H9 (cell line): Measurements from ENCODE around the gene RAB35. TPM values are rescaled to one million over a fixed set of nuclear protein-coding genes. Genes with fewer than 3 reads are reported as not detected.

Experiments
- DNase-seq: peaks from one replicate; pipeline ENCODE4 v3.0.0-alpha.2; 2017
- H2AFZ ChIP-seq: one replicate; pipeline ENCODE4 v1.6.1; 2013; ENCODE audit warnings: mild to moderate bottlenecking, low read length, control low read depth, moderate library complexity
- H2AK5ac ChIP-seq: 2 replicates; pipeline ENCODE4 v1.6.1; 2013; ENCODE audit warnings: low read length, control low read depth, mixed read lengths; ENCODE audit not compliant: insufficient read length
- H2BK120ac ChIP-seq: one replicate; pipeline ENCODE4 v1.6.1; 2013; ENCODE audit warnings: low read depth, mild to moderate bottlenecking, low read length, control low read depth, inconsistent platforms; ENCODE audit not compliant: poor library complexity, severe bottlenecking
- H2BK12ac ChIP-seq: 2 replicates; pipeline ENCODE4 v1.6.1; 2013; ENCODE audit warnings: low read length, control low read depth, mixed read lengths, low read depth; ENCODE audit not compliant: insufficient read length
- H2BK15ac ChIP-seq: 2 replicates; pipeline ENCODE4 v1.6.1; 2013; ENCODE audit warnings: low read depth, low read length, control low read depth
- H2BK20ac ChIP-seq: one replicate; pipeline ENCODE4 v1.6.1; 2013; ENCODE audit warnings: low read depth, mild to moderate bottlenecking, low read length, control low read depth, inconsistent platforms; ENCODE audit not compliant: poor library complexity, severe bottlenecking
- H2BK5ac ChIP-seq: 2 replicates; pipeline ENCODE4 v1.6.1; 2013; ENCODE audit warnings: low read length, control low read depth, mixed read lengths; ENCODE audit not compliant: insufficient read length
- H3K14ac ChIP-seq: 2 replicates; pipeline ENCODE4 v1.6.1; 2013; ENCODE audit warnings: low read length, control low read depth; ENCODE audit not compliant: insufficient read depth
- H3K18ac ChIP-seq: 2 replicates; pipeline ENCODE4 v1.6.1; 2013; ENCODE audit warnings: low read depth, mild to moderate bottlenecking, mixed read lengths, low read length, control low read depth; ENCODE audit not compliant: insufficient read length
- H3K23ac ChIP-seq: 2 replicates; pipeline ENCODE4 v1.6.1; 2013; ENCODE audit warnings: low read length, control low read depth, mixed read lengths, low read depth; ENCODE audit not compliant: insufficient read length
- H3K23me2 ChIP-seq: 2 replicates; pipeline ENCODE4 v1.6.1; 2013; ENCODE audit warnings: low read depth, mild to moderate bottlenecking, mixed read lengths, low read length, control low read depth; ENCODE audit not compliant: insufficient read length, poor library complexity, severe bottlenecking
- H3K27ac ChIP-seq: 2 replicates; pipeline ENCODE4 v1.5.1; 2013; ENCODE audit warnings: low read length, control low read depth, mixed read lengths, low read depth; ENCODE audit not compliant: insufficient read length
- H3K27me3 ChIP-seq: 2 replicates; pipeline ENCODE4 v1.6.1; 2013; ENCODE audit warnings: low read length, control low read depth, inconsistent platforms; ENCODE audit not compliant: insufficient read depth
- H3K4ac ChIP-seq: 2 replicates; pipeline ENCODE4 v1.6.1; 2013; ENCODE audit warnings: low read depth, mild to moderate bottlenecking, control low read depth, inconsistent platforms, low read length, moderate library complexity
- H3K4me1 ChIP-seq: 2 replicates; pipeline ENCODE4 v1.6.1; 2013; ENCODE audit warnings: low read length, control low read depth, inconsistent platforms; ENCODE audit not compliant: insufficient read depth
- H3K4me2 ChIP-seq: 2 replicates; pipeline ENCODE4 v1.6.1; 2013; ENCODE audit warnings: low read length, control low read depth, mixed read lengths; ENCODE audit not compliant: insufficient read length, insufficient read depth
- H3K56ac ChIP-seq: 2 replicates; pipeline ENCODE4 v1.6.1; 2013; ENCODE audit warnings: low read depth, mild to moderate bottlenecking, mixed read lengths, low read length, control low read depth; ENCODE audit not compliant: insufficient read length
- H3K79me1 ChIP-seq: 2 replicates; pipeline ENCODE4 v1.6.1; 2013; ENCODE audit warnings: low read depth, mild to moderate bottlenecking, moderate library complexity, low read length, control low read depth, inconsistent platforms; ENCODE audit not compliant: insufficient read depth, poor library complexity, severe bottlenecking
- H3K79me2 ChIP-seq: 2 replicates; pipeline ENCODE4 v1.6.1; 2013; ENCODE audit warnings: low read length, control low read depth, inconsistent platforms; ENCODE audit not compliant: insufficient read depth
- H3K9ac ChIP-seq: 2 replicates; pipeline ENCODE4 v1.6.1; 2013; ENCODE audit warnings: low read length, control low read depth, mixed read lengths; ENCODE audit not compliant: insufficient read length; ENCODE audit errors: extremely low read depth
- H3K9me3 ChIP-seq: one replicate; pipeline ENCODE4 v1.6.1; 2013; ENCODE audit warnings: low read depth, low read length, inconsistent platforms; ENCODE audit not compliant: control insufficient read depth
- H3T11ph ChIP-seq: one replicate; pipeline ENCODE4 v1.6.1; 2013; ENCODE audit warnings: mild to moderate bottlenecking, low read length, control low read depth, inconsistent platforms
- H4K20me1 ChIP-seq: one replicate; pipeline ENCODE4 v1.6.1; 2013; ENCODE audit not compliant: control insufficient read depth, insufficient read length, insufficient read depth
- H4K5ac ChIP-seq: 2 replicates; pipeline ENCODE4 v1.6.1; 2013; ENCODE audit warnings: low read depth, mild to moderate bottlenecking, mixed read lengths, low read length, control low read depth; ENCODE audit not compliant: insufficient read length
- H4K8ac ChIP-seq: replicated peaks from 2 replicates; pipeline ENCODE4 v1.6.1; 2013; ENCODE audit warnings: low read length, control low read depth, mixed read lengths, low read depth; ENCODE audit not compliant: insufficient read length
- H4K91ac ChIP-seq: 2 replicates; pipeline ENCODE4 v1.6.1; 2013; ENCODE audit warnings: low read depth, mild to moderate bottlenecking, moderate library complexity, mixed read lengths, low read length, control low read depth; ENCODE audit not compliant: insufficient read length
- H3K27ac Mint-ChIP-seq, 3 experiments: 2 replicates in 2 of 3; 3 replicates in 1 of 3; pipeline ENCODE4 v1.8.0; 2020 to 2021; ENCODE audit warnings: mixed read lengths in 3 of 3, mild to moderate bottlenecking in 1 of 3, moderate library complexity in 1 of 3
- H3K27me3 Mint-ChIP-seq: 2 replicates; pipeline ENCODE4 v1.8.0; 2021; ENCODE audit warnings: low read depth, mild to moderate bottlenecking, moderate library complexity, mixed read lengths
- H3K36me3 Mint-ChIP-seq, 3 experiments: 2 replicates in 2 of 3; 3 replicates in 1 of 3; pipeline ENCODE4 v1.8.0; 2020 to 2021; ENCODE audit warnings: low read depth in 3 of 3, mixed read lengths in 3 of 3; ENCODE audit not compliant: insufficient read depth in 1 of 3
- H3K4me1 Mint-ChIP-seq, 2 experiments: 2 replicates each; pipeline ENCODE4 v1.8.0; 2020; ENCODE audit warnings: mixed read lengths in 2 of 2
- H3K4me3 Mint-ChIP-seq, 2 experiments: 2 replicates in 1 of 2; 3 replicates in 1 of 2; pipeline ENCODE4 v1.8.0; 2020 to 2021; ENCODE audit warnings: mild to moderate bottlenecking in 2 of 2, mixed read lengths in 2 of 2, moderate library complexity in 1 of 2
- H3K9me3 Mint-ChIP-seq, 2 experiments: 2 replicates in 1 of 2; 3 replicates in 1 of 2; pipeline ENCODE4 v1.8.0; 2020; ENCODE audit warnings: mild to moderate bottlenecking in 2 of 2, mixed read lengths in 2 of 2, moderate library complexity in 1 of 2
- CTCF ChIP-seq: fragments of 200-600 bp; sonication (generic); conservative IDR thresholded peaks from 3 replicates; pipeline ENCODE4 v1.8.0; 2021; ENCODE audit warnings: antibody characterized with exemption, mild to moderate bottlenecking
- WGBS: extraction: QIAGEN DNeasy Blood & Tissue Kit; methylation state at CpG from one replicate; pipeline ENCODE4 v1.1.7; 2013; ENCODE audit warnings: missing lambda C conversion rate, low lambda C conversion rate, mixed read lengths; ENCODE audit not compliant: insufficient read length; ENCODE audit errors: extremely low coverage; 5-methylcytosine and 5-hydroxymethylcytosine counted together
- total RNA-seq: library from RNA; stranded (reverse); gene quantifications from 2 replicates; pipeline ENCODE4 v1.2.1, GENCODE V29; 2021

RAB35 gene
- total RNA-seq, 1 experiment from 2014 or later: 60.0 TPM

GRCh38 chr12:120148011-120148410 lies 31.5 kb upstream of the RAB35 start:
- Mint-ChIP-seq H3K4me1 (no peaks in the 10 kb centered on the region), H3K27me3 (no peaks in the 10 kb centered on the region), H3K27ac (no peak overlapping the region), H3K9me3 (no peaks in the 10 kb centered on the region), H3K4me3 (no peak overlapping the region), H3K36me3 (peaks cover 46 to 85% (median 70%) of the 10 kb centered on the region in 3 experiments; a peak in 6 of 7 replicates)
- no peaks in the 10 kb centered on the region for H3K4me1 ChIP-seq
- H2AFZ ChIP-seq: no peak overlapping the region
- H3K23me2 ChIP-seq: no peaks in the 10 kb centered on the region
- no peak overlapping the region for H3K18ac ChIP-seq
- H3K79me1 ChIP-seq: no peaks in the 10 kb centered on the region
- H4K91ac ChIP-seq: no peak overlapping the region
- H2BK15ac ChIP-seq: no peak overlapping the region
- H3K14ac ChIP-seq: no peak overlapping the region
- H2AK5ac ChIP-seq: no peak overlapping the region
- H4K5ac ChIP-seq: no peak overlapping the region
- no peak overlapping the region for H3K4me2 ChIP-seq
- H3K4ac ChIP-seq: no peak overlapping the region
- H3K9ac ChIP-seq: no peak overlapping the region
- H2BK20ac ChIP-seq: no peak overlapping the region
- no peak overlapping the region for H3K56ac ChIP-seq
- no peak overlapping the region for H3K23ac ChIP-seq
- H4K20me1 ChIP-seq: no peaks in the 10 kb centered on the region
- no CpG with 5 or more reads among the region's 11 CpGs for WGBS
- no peak for TF ChIP-seq CTCF
- no peak for DNase-seq
- no peaks in the 10 kb centered on the region for H3K27me3 ChIP-seq
- no peaks in the 10 kb centered on the region for H3K79me2 ChIP-seq
- no peaks in the 10 kb centered on the region for H3K9me3 ChIP-seq
- no peak overlapping the region for H2BK120ac ChIP-seq
- H3T11ph ChIP-seq: no peak overlapping the region
- no peak overlapping the region for H3K27ac ChIP-seq
- H4K8ac ChIP-seq: no peak overlapping the region
- no peak overlapping the region for H2BK5ac ChIP-seq
- no peak overlapping the region for H2BK12ac ChIP-seq
